GM18520 (cell line): Measurements from ENCODE around the gene BSX.

Experiments
- ATAC-seq: cut with Tn5 transposase; IDR thresholded peaks from one replicate; pipeline ENCODE4 v1.9.1; 2021; ENCODE audit not compliant: unreplicated experiment

The BSX gene

GRCh38 chr11:122963961-122964360 is 17.7 kb downstream of the BSX start:
- ATAC-seq, result no peak

- no peak for ATAC-seq
Observed at GRCh38 chr11:122954455-122954854, 27.2 kb downstream of the BSX start.

GRCh38 chr11:122951211-122951610 is 30.4 kb downstream of the BSX start:
- ATAC-seq, result no peak

GRCh38 chr11:122938557-122938956 is 43.1 kb downstream of the BSX start:
- no peak for ATAC-seq

GRCh38 chr11:122937983-122938382 is 43.7 kb downstream of the BSX start:
- no peak for ATAC-seq

GRCh38 chr11:122933416-122933815 is 48.2 kb downstream of the BSX start:
- ATAC-seq, result no peak

- ATAC-seq, result no peak
Observed at GRCh38 chr11:122931510-122931909, 50.1 kb downstream of the BSX start.
